Breast epithelium (tissue), 4 donors: ENCODE data around the gene SLC22A8. TPM values are rescaled to one million over a fixed set of nuclear protein-coding genes. Genes with fewer than 3 reads are reported as not detected.

Source experiments
- DNase-seq, 2 donors: peaks; one replicate each; pipeline ENCODE4 v3.0.0-alpha.2; 2019; ENCODE audit warnings: low spot score in 2 of 2
- H3K27ac ChIP-seq, 2 donors: fragments of 200-600 bp; sonication (generic) in 1 of 2; one replicate each; pipeline ENCODE4 v1.5.1; 2016 to 2019; ENCODE audit warnings: mild to moderate bottlenecking in 1 of 2
- H3K27me3 ChIP-seq, 2 donors: fragments of 200-600 bp; sonication (generic) in 1 of 2; one replicate each; pipeline versions ENCODE4 v1.5.1 to v1.6.0; 2017 to 2019; ENCODE audit warnings: control low read depth in 1 of 2, mild to moderate bottlenecking in 1 of 2
- H3K36me3 ChIP-seq: fragments of 200-600 bp; one replicate; pipeline ENCODE4 v1.5.1; 2019
- H3K4me1 ChIP-seq, 2 donors: fragments of 200-600 bp; sonication (generic); one replicate each; pipeline ENCODE4 v1.5.1; 2016 to 2019; ENCODE audit warnings: control low read depth in 1 of 2
- H3K4me3 ChIP-seq, 3 donors: fragments of 200-600 bp; sonication (generic); 1 replicate in 2 of 3; 2 replicates in 1 of 3; pipeline ENCODE4 v1.5.1; 2016 to 2019; ENCODE audit warnings: mild to moderate bottlenecking in 3 of 3, moderate library complexity in 2 of 3
- H3K9me3 ChIP-seq, 2 donors: fragments of 200-600 bp; sonication (generic) in 1 of 2; one replicate each; pipeline ENCODE4 v1.5.1; 2016 to 2019; ENCODE audit warnings: control low read depth in 1 of 2
- CTCF ChIP-seq, 3 donors: fragments of 450-650 bp; IDR thresholded peaks; one replicate each; pipeline ENCODE4 v1.5.1; 2016 to 2017; ENCODE audit warnings: antibody characterized with exemption in 3 of 3, mild to moderate bottlenecking in 3 of 3, moderate library complexity in 3 of 3
- POLR2A ChIP-seq: fragments of 450-650 bp; IDR thresholded peaks from one replicate; pipeline ENCODE4 v1.6.1; 2016; ENCODE audit warnings: antibody characterized with exemption, mild to moderate bottlenecking, moderate library complexity
- POLR2AphosphoS5 ChIP-seq, 3 donors: sonication (generic); formaldehyde crosslinking; IDR thresholded peaks; one replicate each; pipeline ENCODE4 v1.6.1; 2017; ENCODE audit warnings: antibody characterized with exemption in 3 of 3
- intact Hi-C: fragments of 100-400 bp; cut with DNase I; formaldehyde crosslinking; loops from one replicate; pipeline ENCODE4 v1.15.1; 2023; ENCODE audit warnings: low total_unique reads
- total RNA-seq, 3 donors: library from RNA; depleted of rRNA; stranded (reverse); fragments of >200 nt; gene quantifications; one replicate each; pipeline ENCODE4 v1.1.0, GENCODE V29; 2016

Gene SLC22A8
- total RNA-seq, 3 donors from 2014 or later: not detected

DNA sequence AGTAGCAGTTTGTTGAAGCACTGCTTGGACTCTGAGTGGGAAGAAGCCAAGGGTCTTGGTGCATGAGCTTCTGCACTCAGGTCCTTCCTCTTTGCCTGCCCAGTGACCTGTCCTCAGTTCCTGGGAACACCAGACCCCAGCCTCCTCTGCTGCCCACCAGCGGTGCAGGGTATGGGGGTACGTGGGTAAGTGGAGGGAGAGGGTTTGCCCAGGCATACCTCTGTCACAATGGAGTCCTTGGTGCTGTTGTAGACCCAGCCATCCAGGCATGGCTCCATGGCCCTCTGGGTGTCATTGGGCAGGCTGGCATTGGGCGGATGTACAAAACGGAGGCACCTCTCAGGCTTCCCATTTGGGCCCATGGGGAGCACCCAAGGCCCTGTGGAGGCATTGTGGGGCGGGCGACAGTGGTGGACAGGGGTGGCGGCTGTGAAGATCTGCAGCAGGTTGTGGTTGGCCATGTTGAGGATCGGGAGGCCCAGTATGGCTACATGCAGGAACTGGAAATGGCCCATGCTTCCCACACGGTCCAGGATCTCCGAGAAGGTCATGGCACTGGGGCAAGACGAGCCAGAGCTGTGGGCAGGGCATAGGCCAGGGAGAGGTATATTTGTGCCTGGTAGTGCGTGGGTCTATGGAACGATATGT lies 1.1 kb downstream of the SLC22A8 start:
- intact Hi-C loops: no loop called here
- no peak for TF ChIP-seq POLR2AphosphoS5 (IDR thresholded peaks at IDR 0.05)
- no peak for TF ChIP-seq POLR2A
- no peak for TF ChIP-seq CTCF (IDR thresholded peaks at IDR 0.05)
- no peaks in the 10 kb centered on the region for H3K9me3 ChIP-seq
- H3K27ac ChIP-seq: no peak overlapping the region
- H3K4me3 ChIP-seq: no peak overlapping the region
- no peaks in the 10 kb centered on the region for H3K36me3 ChIP-seq
- no peaks in the 10 kb centered on the region for H3K4me1 ChIP-seq
- DNase-seq: no peak
- H3K27me3 ChIP-seq: no peaks in the 10 kb centered on the region

- DNase-seq: no peak
- Histone ChIP-seq H3K4me3 (no peak overlapping the region), H3K27me3 (no peaks in the 10 kb centered on the region), H3K36me3 (no peaks in the 10 kb centered on the region), H3K4me1 (no peaks in the 10 kb centered on the region), H3K9me3 (no peaks in the 10 kb centered on the region), H3K27ac (no peak overlapping the region)
- no peak for TF ChIP-seq CTCF (IDR thresholded peaks at IDR 0.05)
- no peak for TF ChIP-seq POLR2AphosphoS5 (IDR thresholded peaks at IDR 0.05)
- no peak for TF ChIP-seq POLR2A
- intact Hi-C loops: no loop called here
Measured at GRCh38 chr11:63012839-63013238, 2.8 kb downstream of the SLC22A8 start.

GRCh38 chr11:63012430-63012829 lies 3.2 kb downstream of the SLC22A8 start:
- intact Hi-C loops: no loop called here
- H3K27ac ChIP-seq: no peak overlapping the region
- no peak for DNase-seq

DNA sequence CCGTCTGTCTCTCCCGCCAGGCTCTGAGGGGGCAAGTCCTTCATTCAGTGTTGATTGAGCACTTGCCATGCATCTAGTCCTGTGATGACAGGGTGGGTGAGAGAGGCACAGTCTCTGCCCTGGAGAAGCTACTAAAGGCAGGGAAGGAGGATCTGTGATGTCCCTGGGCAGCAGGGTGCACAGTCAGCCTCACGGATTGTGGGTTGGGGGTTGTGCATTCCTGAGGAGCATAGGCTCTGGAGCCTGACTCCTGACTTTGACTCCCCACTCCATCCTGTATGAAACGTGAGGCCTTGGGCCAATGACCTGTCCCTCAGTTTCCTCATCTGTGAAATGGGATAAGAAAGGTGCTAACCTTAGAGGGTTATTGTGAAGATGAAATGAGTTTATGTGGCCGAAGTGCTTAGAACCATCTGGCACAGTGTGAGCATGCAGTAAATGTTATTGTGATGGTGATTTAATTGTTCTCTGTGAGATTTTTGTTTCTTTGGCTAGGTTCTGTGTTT lies 4.7 kb downstream of the SLC22A8 start:
- Histone ChIP-seq H3K9me3 (no peaks in the 10 kb centered on the region), H3K4me1 (no peaks in the 10 kb centered on the region), H3K36me3 (no peaks in the 10 kb centered on the region), H3K27ac (no peak overlapping the region), H3K4me3 (no peak overlapping the region), H3K27me3 (no peaks in the 10 kb centered on the region)
- no peak for TF ChIP-seq POLR2AphosphoS5 (IDR thresholded peaks at IDR 0.05)
- no peak for TF ChIP-seq POLR2A
- TF ChIP-seq CTCF (IDR thresholded peaks at IDR 0.05): no peak
- intact Hi-C loops: no loop called here
- DNase-seq: no peak

More at GRCh38 chr11:63012430-63012829, 3.2 kb downstream of the SLC22A8 start:
- TF ChIP-seq POLR2A: no peak
- TF ChIP-seq CTCF (IDR thresholded peaks at IDR 0.05): no peak
- no peak for TF ChIP-seq POLR2AphosphoS5 (IDR thresholded peaks at IDR 0.05)
- no peaks in the 10 kb centered on the region for H3K36me3 ChIP-seq
- H3K9me3 ChIP-seq: no peaks in the 10 kb centered on the region
- no peak overlapping the region for H3K4me3 ChIP-seq
- no peaks in the 10 kb centered on the region for H3K4me1 ChIP-seq
- no peaks in the 10 kb centered on the region for H3K27me3 ChIP-seq

- TF ChIP-seq POLR2A (no peak), CTCF (IDR thresholded peaks at IDR 0.05) (no peak), POLR2AphosphoS5 (IDR thresholded peaks at IDR 0.05) (no peak)
- Histone ChIP-seq H3K27ac (no peak overlapping the region), H3K4me1 (no peaks in the 10 kb centered on the region), H3K4me3 (no peak overlapping the region), H3K9me3 (no peaks in the 10 kb centered on the region), H3K36me3 (no peaks in the 10 kb centered on the region), H3K27me3 (no peaks in the 10 kb centered on the region)
- intact Hi-C loops: no loop called here
- no peak for DNase-seq
Measured at GRCh38 chr11:63007920-63008319, 7.7 kb downstream of the SLC22A8 start.
